BLaER1 (cell line): Measurements from ENCODE around the gene TTLL10.

Experiments used
- H3K27ac ChIP-seq: shearing (Covaris generic); formaldehyde crosslinking; 2 replicates; pipeline ENCODE4 v1.8.1; 2022
- H3K27me3 ChIP-seq: shearing (Covaris generic); formaldehyde crosslinking; 2 replicates; pipeline ENCODE4 v1.8.1; 2022
- H3K36me3 ChIP-seq: shearing (Covaris generic); formaldehyde crosslinking; 2 replicates; pipeline ENCODE4 v1.8.1; 2022
- H3K4me1 ChIP-seq: shearing (Covaris generic); formaldehyde crosslinking; 2 replicates; pipeline ENCODE4 v1.8.1; 2022
- H3K4me2 ChIP-seq: shearing (Covaris generic); formaldehyde crosslinking; 2 replicates; pipeline ENCODE4 v1.8.1; 2022
- H3K4me3 ChIP-seq: shearing (Covaris generic); formaldehyde crosslinking; 2 replicates; pipeline ENCODE4 v1.8.1; 2022
- H3K9ac ChIP-seq: shearing (Covaris generic); formaldehyde crosslinking; 2 replicates; pipeline ENCODE4 v1.8.1; 2022
- H3K9me3 ChIP-seq: shearing (Covaris generic); formaldehyde crosslinking; 2 replicates; pipeline ENCODE4 v1.8.1; 2022
- H4K20me1 ChIP-seq: shearing (Covaris generic); formaldehyde crosslinking; 2 replicates; pipeline ENCODE4 v1.8.1; 2022
- Cebpa-rat ChIP-seq: shearing (Covaris generic); IDR thresholded peaks from 2 replicates; pipeline ENCODE4 v1.8.1; 2022

The TTLL10 gene

DNA sequence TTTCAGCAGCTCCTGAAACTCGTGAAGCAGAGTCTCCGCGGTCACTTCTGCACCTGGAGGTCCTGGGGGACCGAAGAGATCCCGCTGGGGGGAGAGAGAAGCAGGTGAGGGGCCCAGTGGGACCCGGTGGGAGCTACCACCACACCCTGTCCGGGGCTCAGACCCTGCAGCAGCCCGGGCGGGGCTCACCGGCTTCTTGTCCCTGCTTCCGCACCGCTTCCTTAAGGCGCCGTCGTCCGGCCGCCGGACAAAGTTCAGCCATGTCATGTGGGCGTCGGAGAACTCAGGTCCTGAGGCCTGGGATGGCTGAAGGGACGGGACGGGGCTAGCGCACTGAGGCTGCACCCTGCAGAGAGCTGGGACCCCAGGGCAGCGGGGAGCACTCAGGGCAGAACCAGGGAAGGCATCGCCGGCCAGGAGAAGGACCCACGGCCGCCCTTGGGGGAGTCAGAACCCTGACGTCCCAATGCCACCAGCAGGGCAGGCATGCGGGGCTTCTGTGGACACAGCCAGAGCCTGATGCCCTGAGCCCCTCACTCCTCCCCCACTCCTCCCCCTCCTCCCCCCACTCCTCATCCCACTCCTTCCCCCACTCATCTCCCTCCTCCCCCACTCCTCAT lies 70.6 kb downstream of the TTLL10 start:
- H3K36me3 ChIP-seq, result no peaks in the 10 kb centered on the region
- no peak overlapping the region for H3K4me3 ChIP-seq
- no peak overlapping the region for H3K27ac ChIP-seq
- H3K9me3 ChIP-seq, result no peaks in the 10 kb centered on the region
- H3K9ac ChIP-seq, result no peak overlapping the region
- H3K4me1 ChIP-seq, result peaks cover 72% of the 10 kb centered on the region
- H4K20me1 ChIP-seq, result peaks cover 70% of the 10 kb centered on the region
- H3K27me3 ChIP-seq, result peaks cover 43% of the 10 kb centered on the region
- peak overlapping the region; percentile 57 for H3K4me2 ChIP-seq
- TF ChIP-seq Cebpa-rat, result no peak

GRCh38 chr1:1245178-1245816 lies 71.6 kb downstream of the TTLL10 start:
- Histone ChIP-seq H3K27ac (no peak overlapping the region), H3K27me3 (peaks cover 43% of the 10 kb centered on the region)

GRCh38 chr1:1245817-1246576 lies 72.3 kb downstream of the TTLL10 start:
- Histone ChIP-seq H3K4me1 (peaks cover 74% of the 10 kb centered on the region), H3K4me2 (peak overlapping the region; percentile 37), H3K9me3 (no peaks in the 10 kb centered on the region), H3K27me3 (peaks cover 43% of the 10 kb centered on the region), H3K4me3 (no peak overlapping the region), H3K27ac (no peak overlapping the region), H3K36me3 (no peaks in the 10 kb centered on the region), H4K20me1 (peaks cover 79% of the 10 kb centered on the region), H3K9ac (no peak overlapping the region)
- no peak for TF ChIP-seq Cebpa-rat

More at GRCh38 chr1:1245178-1245816, 71.6 kb downstream of the TTLL10 start:
- peaks cover 74% of the 10 kb centered on the region for H4K20me1 ChIP-seq
- H3K4me1 ChIP-seq, result peaks cover 72% of the 10 kb centered on the region
- TF ChIP-seq Cebpa-rat, result no peak
- no peaks in the 10 kb centered on the region for H3K9me3 ChIP-seq
- H3K4me2 ChIP-seq, result peak overlapping the region; percentile 37; the same call in 1 of the 2 replicates
- H3K36me3 ChIP-seq, result no peaks in the 10 kb centered on the region
- H3K4me3 ChIP-seq, result no peak overlapping the region
- no peak overlapping the region for H3K9ac ChIP-seq

- Histone ChIP-seq H3K9ac (no peak within 1 kb of the TSS), H3K4me3 (no peak within 1 kb of the TSS), H3K36me3 (no peaks in the 10 kb centered on the region), H3K27me3 (peaks cover 43% of the 10 kb centered on the region), H3K4me1 (peaks cover 74% of the 10 kb centered on the region), H3K27ac (no peak within 1 kb of the TSS), H3K9me3 (no peaks in the 10 kb centered on the region), H4K20me1 (peaks cover 71% of the 10 kb centered on the region), H3K4me2 (peak within 1 kb of the TSS; percentile 37)
- TF ChIP-seq Cebpa-rat, result no peak
These were observed 73.1 kb downstream of the TTLL10 start, which contains the start of gene C1QTNF12 for GRCh38 chr1:1246577-1247340. TSS of gene C1QTNF12 (minus strand) at chr1:1246722. CDS start at chr1:1246690, 32 bp downstream.

- H3K4me3 ChIP-seq, result no peak overlapping the region
- H3K36me3 ChIP-seq, result peaks cover 6% of the 10 kb centered on the region
- H3K4me1 ChIP-seq, result peaks cover 74% of the 10 kb centered on the region
- H3K4me2 ChIP-seq, result no peak overlapping the region
- no peak overlapping the region for H3K9ac ChIP-seq
- no peak overlapping the region for H3K27ac ChIP-seq
- H3K27me3 ChIP-seq, result peaks cover 43% of the 10 kb centered on the region
- no peak for TF ChIP-seq Cebpa-rat
- peaks cover 70% of the 10 kb centered on the region for H4K20me1 ChIP-seq
- no peaks in the 10 kb centered on the region for H3K9me3 ChIP-seq
These were observed 73.7 kb downstream of the TTLL10 start for GRCh38 chr1:1247341-1247913.
